Activated CD4-positive, CD25-positive, alpha-beta regulatory T cell (primary cell): ENCODE data around the gene SOCS2.
"Not testable (repeated sequence)": the region's sequence is repeated elsewhere in the genome, so short reads cannot be mapped to it uniquely, and the experiment has no call there.

Experiments
- DNase-seq, 4 experiments: peaks; one replicate each; lab custom pipeline; 2025; lab: John Stamatoyannopoulos, UW

Gene SOCS2

GRCh38 chr12:93571925-93572711 lies at the start of gene SOCS2:
Gene SOCS2, plus strand, starts transcription at chr12:93572675. Its CDS starts 223 bp downstream, at chr12:93572898.
- DNase-seq, result peak in 3 of 4 experiments; percentile 16 to 31 (median 18)

GRCh38 chr12:93524386-93525133 lies 47.9 kb upstream of the SOCS2 start:
- DNase-seq, result no peak

GRCh38 chr12:93526786-93527428 lies 45.6 kb upstream of the SOCS2 start:
- DNase-seq, result no peak

- DNase-seq, result no peak
These were observed 42.1 kb upstream of the SOCS2 start for GRCh38 chr12:93530358-93530757.

GRCh38 chr12:93533310-93533709 lies 39.2 kb upstream of the SOCS2 start:
- DNase-seq, result no peak

GRCh38 chr12:93536111-93536765 lies 36.2 kb upstream of the SOCS2 start:
- no peak for DNase-seq

GRCh38 chr12:93536766-93537488 lies 35.5 kb upstream of the SOCS2 start:
- DNase-seq, result no peak

GRCh38 chr12:93537769-93538168 lies 34.7 kb upstream of the SOCS2 start:
- DNase-seq, result no peak

- DNase-seq, result no peak
These were observed 32.7 kb upstream of the SOCS2 start for GRCh38 chr12:93539821-93540220.

- no peak for DNase-seq
These were observed 32.0 kb upstream of the SOCS2 start for GRCh38 chr12:93540466-93540865.

GRCh38 chr12:93541578-93542225 lies 30.8 kb upstream of the SOCS2 start:
- no peak for DNase-seq

- no peak for DNase-seq
These were observed 24.7 kb upstream of the SOCS2 start for GRCh38 chr12:93547778-93548177.

- no peak for DNase-seq
These were observed 23.3 kb upstream of the SOCS2 start for GRCh38 chr12:93549174-93549573.

- no peak for DNase-seq
These were observed 21.5 kb upstream of the SOCS2 start for GRCh38 chr12:93550748-93551611.

- no peak for DNase-seq
These were observed 20.0 kb upstream of the SOCS2 start for GRCh38 chr12:93552427-93552826.

- not testable (repeated sequence) for DNase-seq
These were observed 14.6 kb upstream of the SOCS2 start for GRCh38 chr12:93557879-93558278.

- not testable (repeated sequence) for DNase-seq
These were observed 13.8 kb upstream of the SOCS2 start for GRCh38 chr12:93558685-93559084.

GRCh38 chr12:93563807-93564538 lies 8.5 kb upstream of the SOCS2 start:
- peak in 2 of 4 experiments; percentile 4 to 9 for DNase-seq

GRCh38 chr12:93565760-93566159 lies 6.7 kb upstream of the SOCS2 start:
- no peak for DNase-seq
